ENCODE measurements around the gene HACD3.
"Not testable (repeated sequence)": the region's sequence is repeated elsewhere in the genome, so short reads cannot be mapped to it uniquely, and the experiment has no call there.

Gene HACD3

DNA sequence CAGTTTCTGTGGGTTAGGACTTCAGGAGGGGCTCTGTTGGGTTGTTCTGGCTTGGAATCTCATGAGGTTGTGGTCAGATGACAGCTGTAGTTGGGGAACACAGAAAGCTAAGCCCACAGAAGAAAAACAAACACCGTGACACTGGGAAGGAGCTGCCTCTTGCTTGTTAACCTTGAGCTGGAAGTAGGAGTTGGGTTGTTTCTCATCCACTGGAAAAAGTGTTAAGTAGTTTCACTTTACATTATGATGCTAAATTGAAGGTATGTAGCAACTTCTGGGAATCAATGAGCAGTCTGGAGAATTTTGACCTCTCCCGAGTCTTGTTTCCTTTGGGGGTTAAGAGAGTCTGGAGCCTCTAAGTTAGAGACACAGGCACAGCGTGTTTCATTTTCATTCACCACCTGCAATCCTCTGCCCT lies 20.4 kb downstream of the HACD3 start:
- DNase-seq: no peak

DNA sequence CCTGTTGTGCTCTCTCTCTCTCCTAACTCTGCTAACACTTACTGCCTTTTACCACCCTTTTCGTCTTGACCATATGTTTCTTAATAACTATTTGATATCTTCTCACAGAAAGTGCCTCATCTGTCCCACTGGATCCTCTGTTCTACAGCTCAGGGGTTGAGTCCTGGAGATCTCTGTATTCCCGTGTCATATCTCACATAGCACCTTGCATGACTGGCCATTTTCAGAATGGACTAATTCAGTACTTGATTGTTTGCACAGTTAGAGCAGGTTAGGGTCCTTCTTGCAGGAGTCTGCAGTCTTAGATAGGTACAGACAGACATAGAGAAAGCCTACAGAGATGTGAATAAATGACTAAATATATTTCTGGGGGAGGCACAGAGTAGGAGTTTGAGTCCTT lies 20.9 kb downstream of the HACD3 start:
- DNase-seq: no peak

DNA sequence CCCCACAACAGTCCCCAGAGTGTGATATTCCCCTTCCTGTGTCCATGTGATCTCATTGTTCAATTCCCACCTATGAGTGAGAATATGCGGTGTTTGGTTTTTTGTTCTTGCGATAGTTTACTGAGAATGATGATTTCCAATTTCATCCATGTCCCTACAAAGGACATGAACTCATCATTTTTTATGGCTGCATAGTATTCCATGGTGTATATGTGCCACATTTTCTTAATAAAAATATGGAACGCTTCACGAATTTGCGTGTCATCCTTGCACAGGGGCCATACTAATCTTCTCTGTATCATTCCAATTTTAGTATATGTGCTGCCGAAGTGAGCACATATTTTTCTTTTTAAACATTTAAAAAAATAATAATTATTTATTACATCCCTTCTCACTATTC lies 22.6 kb downstream of the HACD3 start:
- not testable (repeated sequence) for DNase-seq

DNA sequence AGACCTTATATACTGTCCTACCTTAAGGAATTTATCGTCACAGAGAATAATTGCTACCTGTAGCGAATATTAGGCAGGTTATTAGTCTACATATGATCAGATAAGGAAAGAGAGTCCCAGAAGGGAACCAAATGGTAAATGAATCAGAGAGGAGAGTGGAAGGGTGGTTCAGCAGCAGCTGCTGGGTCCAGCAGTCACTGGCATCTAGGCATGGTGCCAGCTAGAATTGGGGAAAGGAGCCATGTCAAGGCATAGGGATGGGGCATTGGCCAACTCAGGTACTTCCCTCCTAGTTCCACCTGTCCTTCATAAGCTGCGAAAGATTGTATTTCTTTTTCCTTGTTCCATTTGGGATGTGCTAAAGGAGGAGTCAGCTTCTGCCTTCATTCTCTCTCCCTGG lies 23.4 kb downstream of the HACD3 start:
- no peak for DNase-seq

DNA sequence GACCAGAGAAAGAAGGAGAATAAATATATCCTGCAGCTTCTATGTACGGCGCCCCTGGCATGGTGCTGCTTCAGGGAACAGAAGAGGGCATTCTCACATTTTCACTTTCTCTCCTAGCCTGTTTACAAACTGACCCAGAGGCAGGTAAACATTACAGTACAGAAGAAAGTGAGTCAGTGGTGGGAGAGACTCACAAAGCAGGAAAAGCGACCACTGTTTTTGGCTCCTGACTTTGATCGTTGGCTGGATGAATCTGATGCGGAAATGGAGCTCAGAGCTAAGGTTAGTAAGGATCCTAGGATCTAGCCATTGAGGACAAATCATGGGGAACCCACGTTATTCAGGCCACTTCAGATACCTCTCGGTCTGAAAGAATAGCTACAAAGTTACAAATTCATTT lies 26.4 kb downstream of the HACD3 start:
- DNase-seq: no peak

DNA sequence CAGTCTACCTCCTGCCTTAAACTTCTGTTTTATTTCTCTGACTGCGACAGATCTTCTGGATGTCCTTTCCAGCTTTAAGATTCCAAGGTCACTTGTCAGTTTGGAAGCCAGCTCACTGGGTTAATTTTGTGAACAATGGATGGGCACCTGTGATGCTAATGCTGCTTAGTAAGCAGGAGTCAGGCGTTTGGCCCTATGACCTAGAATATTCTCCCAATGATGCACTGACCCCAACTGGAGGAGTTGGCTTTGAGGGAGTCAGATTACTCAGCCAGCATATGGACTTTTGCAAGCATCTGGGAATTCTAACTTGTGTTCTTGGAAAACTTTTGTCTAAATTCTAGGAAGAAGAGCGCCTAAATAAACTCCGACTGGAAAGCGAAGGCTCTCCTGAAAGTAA lies 28.1 kb downstream of the HACD3 start:
- DNase-seq: no peak

DNA sequence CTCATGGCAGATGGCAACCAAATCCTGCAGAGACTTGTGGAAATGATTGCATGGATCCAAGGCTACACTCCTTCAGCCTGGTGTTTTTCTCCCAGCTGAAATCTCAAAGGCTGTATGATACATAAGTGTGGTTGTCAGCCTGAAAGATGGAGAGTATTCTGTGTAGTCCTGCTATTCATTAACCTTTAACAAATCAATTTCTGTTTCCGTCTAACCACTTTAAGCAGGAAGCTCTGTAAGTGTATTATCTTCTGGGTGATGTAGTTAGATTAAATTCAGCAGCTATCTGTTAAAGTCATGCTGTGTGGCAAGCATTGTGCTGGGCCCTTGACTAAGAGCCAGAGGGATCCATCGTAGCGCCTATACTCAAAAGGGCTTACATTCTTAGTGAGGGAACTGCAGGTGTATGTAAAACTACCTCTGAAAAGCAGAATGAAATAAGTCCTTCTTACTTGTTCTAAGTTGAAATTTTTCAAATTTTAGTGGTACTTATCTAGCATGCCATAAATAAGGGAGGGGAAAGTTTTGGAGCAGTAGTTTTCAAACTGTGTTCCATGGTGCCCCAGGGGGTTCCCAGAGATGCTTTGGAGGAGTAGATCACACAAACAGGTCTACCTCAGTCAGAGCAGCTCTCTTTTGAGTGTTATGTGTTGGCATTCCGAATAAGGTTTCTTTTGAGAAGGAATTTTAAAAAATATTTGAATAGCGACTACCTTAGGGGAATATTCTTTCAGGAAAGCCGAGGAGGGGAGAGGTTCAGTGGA lies 28.9 kb downstream of the HACD3 start:
- no peak for DNase-seq

DNA sequence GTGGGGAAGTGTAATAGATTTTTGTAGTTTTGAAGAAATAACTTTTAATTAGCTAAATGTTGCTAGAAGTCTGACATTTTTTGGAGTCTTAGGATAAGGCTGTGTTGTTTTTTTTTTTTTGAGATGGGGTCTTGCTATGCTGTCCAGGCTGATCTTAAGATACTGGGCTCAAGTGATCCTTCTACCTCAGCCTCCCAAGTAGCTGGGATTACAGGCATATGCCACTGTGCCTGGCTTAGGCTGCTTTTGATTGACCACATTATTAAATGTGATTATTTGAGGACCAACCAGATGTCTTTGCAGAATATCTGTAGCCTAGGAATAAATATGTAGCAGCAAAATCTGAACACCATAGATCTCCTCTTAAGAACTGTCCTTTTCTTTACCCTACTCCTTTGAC lies 29.7 kb downstream of the HACD3 start:
- DNase-seq: no peak

DNA sequence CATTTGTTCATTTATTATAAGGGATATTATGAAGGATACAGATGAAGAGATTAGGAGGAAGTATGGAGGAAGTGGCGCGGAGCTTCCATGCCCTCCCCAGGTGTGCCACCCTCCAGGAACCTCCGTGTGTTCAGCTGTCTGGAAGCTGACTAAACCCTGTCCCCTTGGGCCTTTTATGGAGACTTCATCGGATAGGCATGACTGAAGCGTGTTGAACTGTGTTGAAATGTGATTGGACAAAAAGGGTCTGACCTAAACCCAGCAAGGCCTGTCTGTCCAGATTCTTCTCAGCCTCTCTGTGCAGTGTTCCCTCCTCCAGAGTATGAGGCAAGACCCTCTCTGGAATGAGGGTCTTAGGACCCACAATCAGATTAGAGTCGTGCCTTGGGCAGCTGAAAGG lies 31.7 kb downstream of the HACD3 start:
- DNase-seq: no peak

DNA sequence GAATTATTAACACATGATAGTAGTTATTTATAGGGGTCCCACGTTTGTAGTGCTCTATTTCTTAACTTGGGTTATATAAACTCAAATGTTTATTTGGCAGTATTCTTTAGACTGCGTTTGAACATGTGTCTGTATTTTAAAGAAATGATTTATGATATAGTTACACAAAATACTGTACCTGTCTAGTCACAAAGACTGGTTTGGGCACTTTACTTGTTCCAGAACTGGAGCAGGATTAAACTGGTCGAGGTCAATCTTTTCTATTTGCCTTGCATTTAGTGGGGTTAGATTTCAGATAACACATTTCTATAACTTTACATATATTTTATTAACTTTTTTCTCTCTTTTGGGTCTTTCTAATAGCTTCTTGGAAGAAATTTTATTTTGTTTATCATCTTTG lies 39.5 kb downstream of the HACD3 start:
- DNase-seq: no peak

DNA sequence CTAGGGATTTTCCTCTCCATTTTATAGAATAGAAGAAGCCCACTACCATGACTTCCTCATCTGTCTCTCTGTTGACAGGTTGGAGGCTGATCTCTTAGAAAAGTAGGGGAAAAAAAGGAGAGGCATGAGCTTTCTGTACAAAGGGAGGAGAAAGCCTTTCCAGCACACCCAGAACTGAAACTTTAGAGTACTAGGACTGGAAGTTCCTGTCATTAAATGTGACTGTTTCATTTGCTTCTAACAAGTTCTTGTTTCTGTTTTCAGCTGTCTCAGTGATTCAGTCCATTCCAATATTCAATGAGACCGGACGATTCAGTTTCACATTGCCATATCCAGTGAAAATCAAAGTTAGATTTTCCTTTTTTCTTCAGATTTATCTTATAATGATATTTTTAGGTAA lies 41.7 kb downstream of the HACD3 start:
- DNase-seq: no peak

DNA sequence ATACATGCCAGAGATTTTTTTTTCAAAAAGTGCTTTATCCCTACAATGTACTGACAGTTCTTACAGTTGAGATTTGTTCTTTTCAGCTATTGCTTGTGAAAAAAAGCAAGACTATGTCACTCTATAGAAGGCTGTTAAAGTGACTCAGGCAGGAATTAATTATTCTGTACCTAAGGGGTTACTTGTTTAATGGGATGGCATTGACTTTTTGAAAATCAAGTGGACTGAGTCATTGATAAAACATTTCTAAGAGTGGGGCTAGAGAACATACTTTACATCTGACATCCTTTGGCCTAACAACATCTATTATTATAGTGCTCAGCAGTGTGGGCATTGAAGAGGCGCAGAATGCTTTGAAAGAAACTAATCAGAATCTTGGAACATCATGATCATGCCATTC lies 46.4 kb downstream of the HACD3 start:
- DNase-seq: no peak

DNA sequence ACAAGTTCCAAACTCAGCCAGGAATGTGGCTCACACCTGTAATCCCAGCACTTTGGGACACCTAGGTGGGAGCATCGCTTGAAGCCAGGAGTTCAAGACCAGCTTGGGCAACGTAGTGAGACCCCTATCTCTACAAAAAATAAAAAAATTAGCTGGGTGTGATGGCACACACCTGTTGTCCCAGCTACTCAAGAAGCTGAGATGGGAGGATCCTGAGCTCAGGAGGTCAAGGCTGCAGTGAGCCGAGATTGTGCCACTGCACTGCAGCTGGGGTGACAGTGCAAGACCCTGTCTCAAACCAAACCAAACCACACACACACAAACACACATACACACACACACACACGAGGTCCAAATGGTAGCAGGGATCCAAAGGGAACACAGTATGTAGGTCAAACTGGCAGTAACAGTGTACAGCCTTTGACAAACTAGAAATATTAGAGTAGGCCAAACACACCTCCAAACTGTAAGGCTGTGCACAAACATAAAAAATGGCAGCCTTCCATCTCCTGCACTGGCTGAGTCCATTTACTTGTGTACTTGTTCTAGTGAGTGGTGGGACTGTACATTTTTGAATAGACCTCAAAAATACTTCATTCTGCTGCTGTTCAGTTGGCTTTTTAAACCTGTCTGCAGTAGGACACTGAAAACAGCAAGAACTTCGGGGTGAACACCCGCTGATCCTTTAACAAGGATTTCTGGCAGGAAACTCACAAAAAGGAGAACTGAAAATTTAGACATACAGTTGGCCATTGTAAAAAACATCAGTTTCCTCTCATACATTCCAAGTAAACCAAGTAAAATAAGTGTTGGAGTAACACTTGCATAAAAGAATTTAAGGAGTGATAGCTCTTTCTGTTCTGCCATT lies 47.1 kb downstream of the HACD3 start:
- no peak for DNase-seq

DNA sequence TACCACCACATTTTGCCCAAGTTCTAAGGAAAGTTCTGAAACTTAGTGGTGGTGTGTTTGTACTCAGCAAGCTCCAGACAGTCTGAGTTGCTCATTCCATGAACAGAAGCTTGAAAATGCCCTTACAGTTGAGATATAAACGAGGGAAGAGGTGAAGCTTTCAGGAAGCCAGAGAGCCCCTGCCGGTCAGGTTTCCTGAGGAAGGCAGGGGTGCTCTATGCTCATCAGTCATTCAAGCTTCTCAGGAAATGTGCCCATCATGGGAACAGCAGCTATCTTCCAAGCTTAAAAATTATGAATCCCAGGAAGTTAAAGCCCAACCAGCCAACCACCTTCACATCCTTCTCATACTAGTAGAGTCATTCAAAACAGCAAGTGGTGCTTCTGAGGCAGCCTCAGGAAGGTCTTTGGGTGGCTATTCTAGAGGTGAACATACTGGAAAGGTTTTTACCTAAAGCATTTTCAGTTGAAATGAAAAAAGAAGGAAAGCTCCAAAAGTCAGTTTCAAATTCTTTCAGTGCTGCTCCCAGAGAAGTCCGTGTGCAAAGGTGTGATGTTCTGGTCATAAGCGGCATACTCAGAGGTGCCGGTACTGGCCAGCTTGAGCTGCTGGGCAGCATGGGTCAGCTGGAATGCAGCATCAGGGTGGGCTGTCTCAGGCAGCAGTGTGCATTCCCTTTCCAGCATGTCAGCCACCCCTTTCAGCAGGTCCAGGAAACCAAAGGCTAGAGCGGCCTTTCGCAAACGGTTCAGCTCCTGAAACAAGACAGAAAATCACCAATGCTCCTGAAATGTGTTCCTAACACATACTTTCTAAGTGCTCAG lies 48.9 kb downstream of the HACD3 start:
- no peak for DNase-seq

DNA sequence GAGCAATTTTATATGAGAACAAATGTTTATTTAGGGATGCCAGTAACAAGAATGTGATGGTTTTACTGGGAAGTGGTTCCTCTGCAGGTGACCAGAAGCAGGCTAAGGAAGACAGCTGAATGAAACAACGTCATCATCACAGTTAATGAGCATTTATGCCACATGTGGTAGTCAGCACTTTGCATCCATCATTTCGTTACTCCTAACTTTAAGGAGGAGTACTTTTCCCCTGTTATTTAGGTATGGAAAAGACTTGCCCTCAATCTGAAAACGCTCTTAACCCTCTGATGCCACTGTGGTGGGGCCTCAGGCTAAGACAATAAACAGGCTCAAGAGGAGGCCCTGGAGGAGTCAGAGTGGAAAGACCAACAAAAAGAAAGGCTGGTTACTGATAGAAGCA lies 49.5 kb downstream of the HACD3 start:
- DNase-seq: no peak

DNA sequence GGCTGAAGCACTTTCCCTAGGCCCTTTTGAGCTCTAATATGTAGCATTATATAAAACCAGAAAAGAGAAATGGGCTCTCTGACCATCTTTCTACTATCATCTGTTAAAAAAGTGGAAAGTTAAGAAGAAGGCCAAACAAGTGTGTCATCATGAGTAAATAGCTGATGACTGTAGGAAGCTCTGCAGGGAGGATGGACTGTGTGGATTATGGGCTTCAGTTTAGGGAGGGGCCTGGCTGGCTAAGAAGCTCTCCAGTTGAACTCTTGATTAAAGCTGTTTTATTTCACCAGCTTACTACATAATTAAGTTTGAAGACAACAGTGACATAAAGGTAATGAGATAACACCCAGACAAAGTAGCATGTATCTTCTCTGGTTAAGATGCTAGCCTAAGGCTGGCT lies 50.0 kb downstream of the HACD3 start:
- no peak for DNase-seq

DNA sequence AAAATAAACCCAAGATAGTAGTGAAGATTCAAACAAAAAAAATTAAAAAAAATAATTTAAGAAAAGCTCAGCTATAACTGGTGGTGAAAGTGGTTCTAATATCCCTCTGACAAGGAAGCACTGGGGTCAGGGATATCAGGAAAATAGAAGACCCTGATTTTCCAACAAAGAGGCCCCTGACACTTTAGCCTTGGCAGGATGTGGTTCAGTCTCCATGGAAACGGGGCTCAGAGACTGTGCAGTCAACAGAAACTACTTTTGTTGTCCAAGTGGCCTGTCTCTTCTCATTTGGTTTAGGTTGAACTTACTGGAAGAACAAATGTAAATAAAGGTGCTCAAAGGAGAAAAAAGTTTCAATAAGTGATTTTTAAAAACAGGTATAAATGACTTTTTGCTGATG lies 53.4 kb downstream of the HACD3 start:
- no peak for DNase-seq

DNA sequence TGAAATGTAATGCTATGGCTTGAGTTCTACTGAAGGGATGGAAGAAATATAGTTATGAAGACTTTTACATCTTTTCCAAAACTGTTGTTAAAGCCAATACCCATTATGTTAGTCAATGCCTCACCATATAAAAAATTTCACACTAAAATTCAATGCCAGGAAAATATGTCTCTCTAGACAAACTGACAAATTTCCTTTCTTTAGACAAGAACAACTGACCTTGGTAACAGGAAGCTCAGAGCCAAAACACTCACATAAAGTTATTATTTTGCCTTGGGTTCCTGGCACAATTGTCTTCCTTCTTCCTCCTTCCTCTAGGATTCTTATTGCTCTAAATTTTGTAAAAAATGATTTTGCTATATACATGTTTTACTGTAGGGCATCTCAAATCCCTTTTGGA lies 54.0 kb downstream of the HACD3 start:
- DNase-seq: no peak

DNA sequence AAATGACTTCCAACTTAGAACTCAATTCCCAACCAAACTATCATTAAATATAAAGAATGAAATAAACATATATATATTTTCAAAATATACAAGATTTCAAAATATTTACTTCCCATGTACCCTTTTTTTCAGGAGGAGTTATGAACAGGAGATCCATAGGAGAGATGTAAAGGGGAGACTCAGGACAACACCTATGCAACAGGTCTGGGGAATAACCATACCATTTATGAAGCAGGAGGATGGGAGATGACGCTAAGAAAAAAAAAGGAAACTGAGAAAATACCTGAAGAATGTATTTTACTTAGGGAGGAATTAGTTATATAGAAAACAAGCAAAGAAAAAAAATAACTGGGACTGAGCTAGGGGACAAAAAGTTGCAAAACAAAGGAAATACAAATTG lies 56.8 kb downstream of the HACD3 start:
- no peak for DNase-seq

DNA sequence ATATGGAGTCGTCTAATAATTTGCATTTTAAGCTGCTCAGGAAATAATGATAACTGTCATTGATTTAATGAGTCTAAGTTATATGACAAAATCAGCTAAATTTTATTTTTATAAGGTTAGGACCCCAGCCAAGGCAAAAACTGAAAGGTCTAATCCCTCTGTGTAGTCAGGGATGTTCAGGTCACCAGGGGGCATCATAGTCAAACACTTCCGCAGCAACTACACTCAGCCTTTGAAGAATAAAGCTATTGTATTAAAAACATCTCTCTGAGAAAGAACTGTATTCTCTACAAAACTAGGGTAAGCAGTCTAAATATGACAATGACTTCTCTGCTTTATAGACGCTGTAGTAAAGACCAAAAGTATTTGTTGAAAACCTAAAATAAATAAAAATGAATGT lies 65.7 kb downstream of the HACD3 start:
- no peak for DNase-seq

DNA sequence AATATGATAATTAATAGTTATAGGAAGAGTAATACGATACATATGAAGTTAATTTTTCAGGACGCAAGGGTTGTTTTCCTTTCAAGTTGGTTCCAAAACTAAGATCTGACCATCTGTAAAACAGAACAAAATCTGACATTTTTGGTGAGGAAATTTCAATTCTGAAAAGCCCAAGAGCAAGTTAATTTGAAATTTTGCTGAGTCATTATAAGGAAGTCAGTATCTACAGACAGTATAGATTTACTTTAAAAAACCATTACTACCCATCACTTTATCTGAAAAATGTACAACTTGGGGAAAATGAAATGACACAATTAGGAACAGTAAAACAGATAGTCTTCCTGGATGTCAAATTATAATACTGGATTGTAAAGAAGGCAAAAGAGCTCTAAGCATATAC lies 68.2 kb downstream of the HACD3 start:
- DNase-seq: no peak

DNA sequence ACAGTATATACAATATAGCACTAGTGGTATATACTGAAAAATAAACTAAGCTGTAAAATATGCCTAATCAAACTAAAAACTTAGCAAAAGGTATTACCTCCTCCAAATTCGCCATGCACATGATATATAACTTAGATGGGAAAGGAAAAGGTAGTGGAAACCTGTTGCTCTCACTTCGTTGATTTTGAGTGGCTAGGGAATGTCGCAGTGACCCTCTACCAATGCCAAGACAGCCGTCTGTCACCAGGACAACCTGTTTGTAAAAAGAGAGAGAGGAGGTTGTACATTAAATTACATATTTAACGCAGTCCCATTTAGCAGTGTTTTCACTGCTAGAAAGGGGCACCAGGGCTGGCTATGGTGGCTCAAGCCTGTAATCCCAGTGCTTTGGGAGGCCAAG lies 69.4 kb downstream of the HACD3 start:
- no peak for DNase-seq

DNA sequence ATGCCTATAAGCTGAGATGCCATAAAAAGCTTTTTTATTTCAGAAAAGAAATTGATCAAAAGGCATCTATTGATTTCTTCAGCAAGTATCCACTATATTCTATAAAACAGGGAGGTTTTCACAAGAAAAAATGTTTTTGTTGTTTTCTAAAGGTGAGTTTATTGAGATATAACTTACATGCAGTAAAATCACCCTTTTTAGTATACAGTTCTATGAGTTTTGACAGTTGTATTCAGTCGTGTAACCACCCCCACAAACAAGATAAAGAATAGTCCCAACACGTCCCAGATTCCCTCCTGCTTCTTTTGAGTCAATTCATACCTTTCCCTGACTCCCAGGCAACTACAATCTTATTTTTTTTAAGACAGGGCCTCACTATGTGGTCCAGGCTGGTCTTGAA lies 72.9 kb downstream of the HACD3 start:
- DNase-seq: no peak

DNA sequence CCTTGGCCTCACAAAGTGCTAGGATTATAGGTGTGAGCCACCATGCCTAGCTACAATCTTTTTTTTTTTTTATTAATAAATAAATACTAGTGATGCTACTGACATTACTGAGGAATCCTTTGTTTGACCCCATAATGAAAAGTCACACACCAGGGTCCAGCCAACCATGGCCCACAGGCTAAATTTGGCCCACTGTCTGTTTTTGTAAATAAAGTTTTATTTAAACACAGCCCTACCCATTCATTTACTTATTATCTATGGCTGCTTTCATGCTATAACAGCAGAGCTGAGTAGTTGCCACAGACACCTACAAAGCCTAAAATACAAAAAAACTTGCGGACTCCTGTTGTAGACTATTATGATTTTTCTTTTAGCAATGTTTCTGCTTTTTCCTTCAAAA lies 73.3 kb downstream of the HACD3 start:
- DNase-seq: no peak
